HepG2 (cell line): ENCODE data around the gene ADSS1. TPM values are rescaled to one million over a fixed set of nuclear protein-coding genes. Genes with fewer than 3 reads are reported as not detected.

Source experiments
- AKAP8 ChIP-seq: sonication (generic); formaldehyde crosslinking; IDR thresholded peaks from 2 replicates; pipeline ENCODE4 v1.5.1; 2020; ENCODE audit warnings: mild to moderate bottlenecking, missing genetic modification reagents
- ASH2L ChIP-seq: fragments of 300-600, 200-600 bp; sonication (generic); IDR thresholded peaks from 2 replicates; pipeline ENCODE4 v1.7.0; 2017; ENCODE audit warnings: low read depth, mild to moderate bottlenecking, moderate library complexity, mixed read lengths, low read length; ENCODE audit not compliant: insufficient read length
- CBX5 ChIP-seq: sonication (generic); formaldehyde crosslinking; IDR thresholded peaks from 2 replicates; pipeline ENCODE4 v1.4.0; 2020; ENCODE audit warnings: missing genetic modification reagents, borderline replicate concordance
- CEBPB ChIP-seq: IDR thresholded peaks from 2 replicates; pipeline ENCODE4 v1.6.1; 2011; ENCODE audit warnings: low read depth, low read length, improper control_type of control experiment, borderline replicate concordance
- HES4 ChIP-seq: sonication (generic); formaldehyde crosslinking; IDR thresholded peaks from 2 replicates; pipeline ENCODE4 v1.9.0; 2021; ENCODE audit warnings: mild to moderate bottlenecking, missing genetic modification reagents, borderline replicate concordance
- KAT7 ChIP-seq: IDR thresholded peaks from 2 replicates; pipeline ENCODE4 v1.6.1; 2018; ENCODE audit warnings: borderline replicate concordance, missing compliant biosample characterization
- NFRKB ChIP-seq: fragments of 450-650 bp; IDR thresholded peaks from 2 replicates; pipeline ENCODE4 v1.6.1; 2017
- NFYB ChIP-seq: sonication (generic); formaldehyde crosslinking; IDR thresholded peaks from 2 replicates; pipeline ENCODE4 v1.4.0; 2020; ENCODE audit warnings: missing genetic modification reagents
- RFX3 ChIP-seq: IDR thresholded peaks from 2 replicates; pipeline ENCODE4 v1.6.1; 2016; ENCODE audit warnings: missing biosample characterization, missing genetic modification reagents
- RNF2 ChIP-seq: fragments of 450-650 bp; conservative IDR thresholded peaks from 2 replicates; pipeline ENCODE4 v1.6.1; 2016; ENCODE audit warnings: low read depth
- SUZ12 ChIP-seq: fragments of 150-350 bp; IDR thresholded peaks from 2 replicates; pipeline ENCODE4 v1.6.1; 2014; ENCODE audit warnings: low read depth, low read length
- TCF12 ChIP-seq, 2 experiments: fragments of 450-650 bp in 1 of 2; sonication (generic) in 1 of 2; formaldehyde crosslinking in 1 of 2; IDR thresholded peaks; 2 replicates each; pipeline versions ENCODE4 v1.6.1 to v1.8.0; 2017 to 2022; ENCODE audit warnings: antibody characterized with exemption in 1 of 2, mild to moderate bottlenecking in 1 of 2, missing genetic modification reagents in 1 of 2, moderate library complexity in 1 of 2
- ZBTB2 ChIP-seq: sonication (generic); formaldehyde crosslinking; IDR thresholded peaks from 2 replicates; pipeline ENCODE4 v1.8.0; 2022; ENCODE audit warnings: low read depth, missing genetic modification reagents
- ZEB1 ChIP-seq: IDR thresholded peaks from 2 replicates; pipeline ENCODE4 v1.6.1; 2012; ENCODE audit warnings: mild to moderate bottlenecking, low read depth, inconsistent platforms; ENCODE audit not compliant: insufficient replicate concordance
- ZFP41 ChIP-seq: sonication (generic); formaldehyde crosslinking; IDR thresholded peaks from 2 replicates; pipeline ENCODE4 v1.4.0; 2020; ENCODE audit warnings: mild to moderate bottlenecking, missing genetic modification reagents, borderline replicate concordance
- ZNF20 ChIP-seq: sonication (generic); formaldehyde crosslinking; IDR thresholded peaks from 2 replicates; pipeline ENCODE4 v1.4.0; 2020; ENCODE audit warnings: mild to moderate bottlenecking, moderate library complexity, missing genetic modification reagents
- ZNF34 ChIP-seq: sonication (generic); formaldehyde crosslinking; IDR thresholded peaks from 2 replicates; pipeline ENCODE4 v1.4.0; 2020; ENCODE audit warnings: mild to moderate bottlenecking, missing genetic modification reagents, borderline replicate concordance
- ZNF451 ChIP-seq: sonication (generic); formaldehyde crosslinking; IDR thresholded peaks from 2 replicates; pipeline ENCODE4 v1.5.0; 2020; ENCODE audit warnings: mild to moderate bottlenecking, missing genetic modification reagents
- ZNF547 ChIP-seq: sonication (generic); formaldehyde crosslinking; IDR thresholded peaks from 2 replicates; pipeline ENCODE4 v1.5.1; 2020; ENCODE audit warnings: mild to moderate bottlenecking, missing genetic modification reagents
- ZNF572 ChIP-seq: sonication (generic); formaldehyde crosslinking; IDR thresholded peaks from 2 replicates; pipeline ENCODE4 v1.5.1; 2020; ENCODE audit warnings: mild to moderate bottlenecking, missing genetic modification reagents
- ZNF703 ChIP-seq: sonication (generic); formaldehyde crosslinking; IDR thresholded peaks from 2 replicates; pipeline ENCODE4 v1.5.1; 2020; ENCODE audit warnings: missing genetic modification reagents, mild to moderate bottlenecking, moderate library complexity, borderline replicate concordance
- ZNF766 ChIP-seq: sonication (generic); formaldehyde crosslinking; IDR thresholded peaks from 2 replicates; pipeline ENCODE4 v1.5.0; 2020; ENCODE audit warnings: missing genetic modification reagents, borderline replicate concordance
- ZSCAN20 ChIP-seq: sonication (generic); formaldehyde crosslinking; IDR thresholded peaks from 2 replicates; pipeline ENCODE4 v1.4.0; 2020; ENCODE audit warnings: missing genetic modification reagents, mild to moderate bottlenecking, borderline replicate concordance
- polyA plus RNA-seq, 8 experiments: library from polyadenylated mRNA; depleted of rRNA in 3 of 8; stranded (reverse) in 7 of 8; unstranded in 1 of 8; fragments of >200 nt; fragmentation: Illumina TruSeq in 4 of 8; extraction: Trizol in 4 of 8; gene quantifications; 2 replicates each; pipeline versions ENCODE4 v1.2.1 to v1.2.3, GENCODE V29; 2011 to 2016; ENCODE audit warnings: low read depth in 4 of 8, missing spikeins in 1 of 8, mixed read lengths in 1 of 8; ENCODE audit not compliant: insufficient read depth in 1 of 8
- total RNA-seq, 5 experiments: library from RNA; depleted of rRNA; stranded (reverse); fragments of >200 nt; fragmentation: Illumina TruSeq; extraction: Trizol; gene quantifications; 2 replicates each; pipeline ENCODE4 v1.2.3, GENCODE V29; 2016; ENCODE audit warnings: low read depth in 1 of 5
- TF ChIP-seq, protein P1 (sequence below), 2 experiments: fragments of 450-650 bp in 1 of 2; sonication (generic) in 1 of 2; formaldehyde crosslinking; IDR thresholded peaks; 2 replicates each; pipeline versions ENCODE4 v1.5.0 to v1.8.0; 2020 to 2022; ENCODE audit warnings: mild to moderate bottlenecking in 1 of 2, missing genetic modification reagents in 1 of 2
- TF ChIP-seq, protein P2 (sequence below): sonication (generic); formaldehyde crosslinking; IDR thresholded peaks from 2 replicates; pipeline ENCODE4 v1.4.0; 2020; ENCODE audit warnings: mild to moderate bottlenecking, missing genetic modification reagents
- TF ChIP-seq, protein P3 (sequence below): sonication (generic); formaldehyde crosslinking; IDR thresholded peaks from 2 replicates; pipeline ENCODE4 v1.5.0; 2020; ENCODE audit warnings: mild to moderate bottlenecking, missing genetic modification reagents

ADSS1 gene
- total and polyA plus RNA-seq, 2 of the 13 experiments (the other 11 are each of a cell fraction or from before 2014, with no cell fraction given), result 1.0 to 36.7 TPM

GRCh38 chr14:104766256-104766862 is 42.3 kb downstream of the ADSS1 start (continued):
- TF ChIP-seq ASH2L, result peak; percentile 67
- TF ChIP-seq SUZ12, result no peak
- TF ChIP-seq ZNF703 (CRISPR knock-in tag), result no peak
- TF ChIP-seq ZFP41, result no peak
- no peak for TF ChIP-seq TCF12 (IDR thresholded peaks at IDR 0.05)
- TF ChIP-seq TCF12 (CRISPR knock-in tag; IDR thresholded peaks at IDR 0.05), result peak; percentile 60; the same call in 1 of the 2 replicates
- no peak for TF ChIP-seq NFRKB
- no peak for TF ChIP-seq ZNF766
- 0 out of 2 replicates have a peak, but pooled peaks have one; percentile 22 for TF ChIP-seq ZNF547
- TF ChIP-seq CEBPB, result no peak
- TF ChIP-seq ZNF572, result no peak
- TF ChIP-seq KAT7 (CRISPR knock-in tag), result peak; percentile 50; the same call in 1 of the 2 replicates
- TF ChIP-seq, protein P1, sequence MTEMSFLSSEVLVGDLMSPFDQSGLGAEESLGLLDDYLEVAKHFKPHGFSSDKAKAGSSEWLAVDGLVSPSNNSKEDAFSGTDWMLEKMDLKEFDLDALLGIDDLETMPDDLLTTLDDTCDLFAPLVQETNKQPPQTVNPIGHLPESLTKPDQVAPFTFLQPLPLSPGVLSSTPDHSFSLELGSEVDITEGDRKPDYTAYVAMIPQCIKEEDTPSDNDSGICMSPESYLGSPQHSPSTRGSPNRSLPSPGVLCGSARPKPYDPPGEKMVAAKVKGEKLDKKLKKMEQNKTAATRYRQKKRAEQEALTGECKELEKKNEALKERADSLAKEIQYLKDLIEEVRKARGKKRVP (CRISPR knock-in tag; IDR thresholded peaks at IDR 0.05), result peak in 1 of 2 experiments; percentile 34; a peak in 1 of 4 replicates
- TF ChIP-seq ZNF34 (CRISPR knock-in tag), result no peak
- no peak for TF ChIP-seq ZSCAN20
- no peak for TF ChIP-seq ZBTB2
- no peak for TF ChIP-seq RNF2
- TF ChIP-seq, protein P2, sequence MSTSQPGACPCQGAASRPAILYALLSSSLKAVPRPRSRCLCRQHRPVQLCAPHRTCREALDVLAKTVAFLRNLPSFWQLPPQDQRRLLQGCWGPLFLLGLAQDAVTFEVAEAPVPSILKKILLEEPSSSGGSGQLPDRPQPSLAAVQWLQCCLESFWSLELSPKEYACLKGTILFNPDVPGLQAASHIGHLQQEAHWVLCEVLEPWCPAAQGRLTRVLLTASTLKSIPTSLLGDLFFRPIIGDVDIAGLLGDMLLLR, result no peak
- TF ChIP-seq NFYB, result no peak
- TF ChIP-seq ZNF451 (CRISPR knock-in tag), result no peak
- 0 out of 2 replicates have a peak, but pooled peaks have one; percentile 42 for TF ChIP-seq ZNF20 (CRISPR knock-in tag)
- TF ChIP-seq, protein P3, sequence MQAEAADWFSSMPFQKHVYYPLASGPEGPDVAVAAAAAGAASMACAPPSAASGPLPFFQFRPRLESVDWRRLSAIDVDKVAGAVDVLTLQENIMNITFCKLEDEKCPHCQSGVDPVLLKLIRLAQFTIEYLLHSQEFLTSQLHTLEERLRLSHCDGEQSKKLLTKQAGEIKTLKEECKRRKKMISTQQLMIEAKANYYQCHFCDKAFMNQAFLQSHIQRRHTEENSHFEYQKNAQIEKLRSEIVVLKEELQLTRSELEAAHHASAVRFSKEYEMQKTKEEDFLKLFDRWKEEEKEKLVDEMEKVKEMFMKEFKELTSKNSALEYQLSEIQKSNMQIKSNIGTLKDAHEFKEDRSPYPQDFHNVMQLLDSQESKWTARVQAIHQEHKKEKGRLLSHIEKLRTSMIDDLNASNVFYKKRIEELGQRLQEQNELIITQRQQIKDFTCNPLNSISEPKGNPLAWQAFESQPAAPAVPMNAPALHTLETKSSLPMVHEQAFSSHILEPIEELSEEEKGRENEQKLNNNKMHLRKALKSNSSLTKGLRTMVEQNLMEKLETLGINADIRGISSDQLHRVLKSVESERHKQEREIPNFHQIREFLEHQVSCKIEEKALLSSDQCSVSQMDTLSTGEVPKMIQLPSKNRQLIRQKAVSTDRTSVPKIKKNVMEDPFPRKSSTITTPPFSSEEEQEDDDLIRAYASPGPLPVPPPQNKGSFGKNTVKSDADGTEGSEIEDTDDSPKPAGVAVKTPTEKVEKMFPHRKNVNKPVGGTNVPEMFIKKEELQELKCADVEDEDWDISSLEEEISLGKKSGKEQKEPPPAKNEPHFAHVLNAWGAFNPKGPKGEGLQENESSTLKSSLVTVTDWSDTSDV (CRISPR knock-in tag), result no peak
- TF ChIP-seq CBX5 (CRISPR knock-in tag), result peak; percentile 30; the same call in 1 of the 2 replicates
- TF ChIP-seq AKAP8 (CRISPR knock-in tag), result no peak
- TF ChIP-seq HES4 (CRISPR knock-in tag), result no peak
- TF ChIP-seq ZEB1, result peak; percentile 6
- TF ChIP-seq RFX3, result no peak
